Pons (tissue), 1 donor: ENCODE results near the gene PKP4.

ENCODE experiments used
- DNase-seq: peaks from one replicate; pipeline ENCODE4 v3.0.0-alpha.2; 2016; ENCODE audit warnings: low spot score

The PKP4 gene

GRCh38 chr2:158651358-158652057 is 194.8 kb downstream of the PKP4 start:
- no peak for DNase-seq

GRCh38 chr2:158655628-158656027 is 198.9 kb downstream of the PKP4 start:
- DNase-seq: no peak

GRCh38 chr2:158656492-158657229 is 199.9 kb downstream of the PKP4 start:
- DNase-seq: no peak

GRCh38 chr2:158658396-158658795 is 201.6 kb downstream of the PKP4 start:
- DNase-seq: no peak

- DNase-seq: no peak
Measured at GRCh38 chr2:158659483-158659882, 202.7 kb downstream of the PKP4 start.

GRCh38 chr2:158661231-158661630 is 204.5 kb downstream of the PKP4 start:
- DNase-seq: no peak

- no peak for DNase-seq
Measured at GRCh38 chr2:158662421-158662820, 205.7 kb downstream of the PKP4 start.

GRCh38 chr2:158663796-158664195 is 207.0 kb downstream of the PKP4 start:
- DNase-seq: no peak

GRCh38 chr2:158664987-158665386 is 208.2 kb downstream of the PKP4 start:
- DNase-seq: no peak

GRCh38 chr2:158665536-158666302 is 209.0 kb downstream of the PKP4 start:
- DNase-seq: no peak

GRCh38 chr2:158666969-158667368 is 210.2 kb downstream of the PKP4 start:
- no peak for DNase-seq

GRCh38 chr2:158667586-158667985 is 210.8 kb downstream of the PKP4 start:
- DNase-seq: no peak

GRCh38 chr2:158668001-158668765 is 211.4 kb downstream of the PKP4 start:
- DNase-seq: peak; percentile 55

GRCh38 chr2:158670292-158670691 is 213.5 kb downstream of the PKP4 start:
- no peak for DNase-seq

- no peak for DNase-seq
Measured at GRCh38 chr2:158671360-158672245, 214.9 kb downstream of the PKP4 start.

- DNase-seq: no peak
Measured at GRCh38 chr2:158676295-158676694, 219.5 kb downstream of the PKP4 start.

GRCh38 chr2:158676696-158677095 is 219.9 kb downstream of the PKP4 start:
- no peak for DNase-seq

- no peak for DNase-seq
Measured at GRCh38 chr2:158677542-158677941, 220.8 kb downstream of the PKP4 start.

- DNase-seq: no peak
Measured at GRCh38 chr2:158681816-158682215, 225.1 kb downstream of the PKP4 start.

- no peak for DNase-seq
Measured at GRCh38 chr2:158685646-158686045, 228.9 kb downstream of the PKP4 start.

GRCh38 chr2:158686210-158686691 is 229.5 kb downstream of the PKP4 start:
- DNase-seq: peak; percentile 85
